Occipital lobe (tissue), 2 donors: ENCODE measurements around the gene LRRC47. TPM values are rescaled to one million over a fixed set of nuclear protein-coding genes. Genes with fewer than 3 reads are reported as not detected.
A peak's percentile ranks its signal among the peaks of the same experiment; 100 is the strongest.

Experiments
- DNase-seq: peaks from one replicate; lab custom pipeline; 2025; lab: John Stamatoyannopoulos, UW
- total RNA-seq: library from RNA; depleted of rRNA; stranded (reverse); fragments of >200 nt; gene quantifications from one replicate; pipeline ENCODE4 v1.2.3, GENCODE V29; 2014

Gene LRRC47
- total RNA-seq, 1 donor from 2014 or later, result 31.4 TPM

GRCh38 chr1:3772715-3773571, 23.4 kb downstream of the LRRC47 start, which contains the start of gene SMIM1:
TSS of gene SMIM1 (plus strand) at chr1:3772749. CDS start at chr1:3775374, 2,625 bp downstream.
- DNase-seq, result no peak

DNA sequence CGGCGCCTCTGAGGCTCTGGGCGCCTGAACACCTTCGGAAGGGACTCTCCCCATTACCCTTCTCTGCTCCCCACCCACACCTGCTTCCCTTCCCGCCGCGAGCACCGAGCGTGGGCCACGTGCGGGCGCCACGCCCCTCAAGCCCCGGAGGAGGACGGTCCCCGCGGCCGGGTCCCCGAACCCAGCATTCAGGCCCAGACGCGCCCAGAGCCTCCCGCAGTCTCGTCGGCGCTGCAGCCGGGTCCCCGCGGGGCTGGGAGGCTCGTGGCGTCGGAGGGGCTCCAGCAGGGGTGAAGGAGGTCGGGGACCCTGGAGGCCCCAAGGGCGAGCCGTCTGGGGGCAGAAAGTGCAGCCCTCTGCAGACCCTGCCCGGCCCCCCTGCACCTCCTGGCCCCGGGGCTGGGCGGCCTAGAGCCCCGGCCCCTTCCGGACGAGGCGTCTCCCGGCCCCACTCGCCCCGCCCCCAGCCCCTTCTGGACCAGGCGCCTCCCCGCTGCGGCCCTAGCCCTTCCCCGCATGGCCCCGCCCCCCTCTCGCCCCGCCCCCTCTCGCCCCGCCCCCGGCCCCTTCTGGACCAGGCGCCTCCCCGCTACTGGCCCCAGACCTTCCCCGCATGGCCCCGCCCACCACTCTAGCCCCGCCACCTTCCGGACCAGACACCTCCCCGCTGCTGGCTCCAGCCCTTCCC, 24.1 kb downstream of the LRRC47 start:
- peak; percentile 56 for DNase-seq

DNA sequence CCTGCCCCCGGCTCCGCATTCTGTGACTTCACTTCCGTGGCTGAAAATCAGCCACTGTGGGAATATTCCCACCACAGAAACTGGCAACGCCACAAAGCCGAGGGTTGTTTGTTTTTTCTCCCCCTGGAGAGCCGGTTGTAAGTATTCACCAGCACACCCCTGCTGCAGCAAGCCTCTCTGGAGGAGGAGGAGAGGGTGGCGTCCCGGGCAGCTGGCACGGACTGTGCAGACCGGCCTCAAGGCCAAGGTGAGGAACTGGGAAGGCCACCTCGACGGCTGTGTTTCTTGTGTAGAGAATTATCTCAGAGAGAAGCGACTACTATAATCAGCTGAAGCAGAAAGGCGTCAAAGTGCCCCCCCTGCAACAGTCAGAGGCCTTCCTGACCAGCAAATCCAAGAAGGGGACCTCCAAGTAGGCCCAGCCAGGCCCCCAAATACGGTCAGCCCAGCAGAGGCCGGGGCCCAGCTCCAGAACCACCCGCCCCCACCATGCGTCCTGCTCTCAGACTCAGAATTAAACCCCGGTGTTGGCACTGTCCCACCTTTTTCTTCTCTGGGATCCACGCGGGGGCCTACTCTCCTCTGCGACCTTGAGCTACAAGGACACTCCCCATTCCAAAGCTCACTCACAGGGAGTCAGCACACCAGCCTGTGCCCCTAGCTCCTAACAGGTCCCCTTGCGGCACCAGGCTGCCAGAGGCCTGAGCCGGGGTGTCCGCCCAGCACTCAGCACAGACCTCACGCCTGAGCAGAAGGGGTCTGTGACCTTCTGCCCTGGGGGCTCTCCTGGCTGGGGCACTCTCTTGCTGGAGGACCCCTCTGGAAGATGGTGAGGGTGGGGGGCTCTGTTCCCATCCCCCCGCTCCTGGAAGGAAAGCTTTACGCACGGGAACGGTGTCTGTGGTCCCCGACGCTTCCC, 24.9 kb downstream of the LRRC47 start:
- DNase-seq, result no peak

DNA sequence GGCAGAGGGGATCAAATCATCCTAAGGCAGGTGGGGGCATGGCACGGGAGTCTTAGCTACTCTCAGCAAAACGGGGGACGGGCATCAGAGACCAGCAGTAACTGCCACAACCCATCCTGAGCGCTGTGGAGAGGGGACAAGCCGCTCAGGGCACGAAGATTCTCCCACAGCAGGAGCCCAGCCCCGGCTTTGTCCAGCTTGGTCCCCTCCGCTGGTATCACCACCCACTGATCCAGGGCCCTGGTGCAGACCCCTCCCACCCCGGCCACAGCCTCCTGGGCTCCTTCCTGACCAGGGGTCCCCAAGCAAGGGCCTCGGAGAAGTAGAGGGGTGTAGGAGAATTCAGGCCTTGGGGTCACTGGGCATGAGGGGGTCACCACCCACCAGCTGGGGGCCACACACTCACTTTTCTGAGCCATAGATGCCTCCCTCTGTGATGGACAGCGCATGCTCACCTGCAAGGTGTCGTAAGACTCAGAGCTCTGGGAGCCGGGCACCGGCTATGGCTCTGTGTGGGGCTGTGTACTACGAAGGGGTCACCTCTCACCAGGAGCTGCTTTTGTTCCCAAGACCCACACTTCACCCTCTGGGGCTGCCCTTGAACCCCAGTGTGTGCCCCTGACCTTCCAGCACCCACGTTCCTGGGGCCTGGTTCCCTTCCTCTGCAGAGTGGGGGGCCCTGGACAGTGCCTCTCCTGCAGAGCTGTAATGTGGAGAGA, 26.1 kb downstream of the LRRC47 start:
- no peak for DNase-seq

- DNase-seq, result no peak
Measured at GRCh38 chr1:3768811-3769390, 27.4 kb downstream of the LRRC47 start.

DNA sequence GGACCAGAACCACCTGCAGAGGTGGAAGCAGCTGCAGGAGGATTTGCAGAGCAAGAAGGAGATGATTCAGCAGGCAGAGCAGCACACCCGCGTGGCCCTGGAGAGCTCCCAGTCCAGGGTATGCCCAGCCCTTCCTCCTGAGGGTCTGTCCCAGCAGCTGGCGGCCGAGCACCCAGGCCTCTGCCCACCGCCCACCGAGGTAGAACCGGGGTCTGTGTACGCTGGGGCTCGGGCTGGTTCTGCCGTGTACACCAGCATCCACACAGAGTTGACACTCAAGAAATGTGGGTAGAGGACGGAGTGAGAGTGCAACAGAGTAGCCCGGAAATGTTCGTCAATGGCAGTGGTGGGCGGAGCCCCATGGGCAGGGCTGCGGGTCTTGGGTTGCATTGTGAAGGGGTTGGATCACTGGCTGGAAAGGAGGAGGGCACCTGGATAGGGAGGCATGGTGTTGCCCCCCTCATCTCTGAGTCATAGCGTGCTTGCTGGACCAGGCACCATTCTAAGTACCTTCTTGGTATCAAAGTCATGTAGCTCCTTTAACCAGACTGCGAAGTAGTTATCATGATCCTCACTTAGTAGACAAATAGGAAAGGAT, 28.9 kb downstream of the LRRC47 start:
- no peak for DNase-seq

DNA sequence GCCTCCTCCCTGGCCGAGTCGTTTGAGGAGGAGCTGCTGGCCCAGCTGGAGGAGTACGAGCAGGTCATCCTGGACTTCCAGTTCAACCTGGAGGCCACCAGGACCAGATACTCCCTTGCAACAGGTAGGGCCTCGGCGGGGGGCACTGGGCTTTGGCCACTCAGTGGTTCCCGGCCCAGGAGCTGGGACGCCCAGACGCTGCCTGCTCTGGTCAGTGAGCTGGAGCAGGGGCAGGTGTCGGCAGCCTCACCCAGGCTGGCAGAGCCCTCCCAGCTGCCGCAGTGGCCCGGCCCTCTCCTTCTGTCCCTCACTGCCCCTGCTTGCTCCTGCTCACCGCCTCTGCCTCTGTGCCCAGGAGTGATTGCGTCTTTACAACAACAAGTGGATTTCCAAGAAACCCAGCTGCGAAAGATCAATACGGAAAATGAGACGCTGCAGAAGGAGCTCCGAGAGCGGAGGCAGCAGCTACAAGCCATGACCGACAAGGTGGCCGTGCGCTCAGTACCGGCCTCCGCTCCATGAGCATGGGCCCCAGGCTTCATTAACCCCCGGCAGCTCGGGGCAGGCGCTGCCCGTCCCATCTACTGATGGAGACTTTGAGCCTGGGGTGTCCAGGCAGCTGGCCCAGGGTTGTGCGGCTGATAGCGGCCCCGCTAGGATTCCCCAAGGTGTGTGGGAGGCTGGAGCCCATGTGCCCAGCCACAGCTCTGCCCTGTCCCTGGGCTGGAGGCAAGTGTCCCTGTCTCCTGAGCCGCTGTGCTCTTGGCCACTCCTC, 32.8 kb downstream of the LRRC47 start:
- no peak for DNase-seq

GRCh38 chr1:3762873-3763228, 33.4 kb downstream of the LRRC47 start:
- no peak for DNase-seq

DNA sequence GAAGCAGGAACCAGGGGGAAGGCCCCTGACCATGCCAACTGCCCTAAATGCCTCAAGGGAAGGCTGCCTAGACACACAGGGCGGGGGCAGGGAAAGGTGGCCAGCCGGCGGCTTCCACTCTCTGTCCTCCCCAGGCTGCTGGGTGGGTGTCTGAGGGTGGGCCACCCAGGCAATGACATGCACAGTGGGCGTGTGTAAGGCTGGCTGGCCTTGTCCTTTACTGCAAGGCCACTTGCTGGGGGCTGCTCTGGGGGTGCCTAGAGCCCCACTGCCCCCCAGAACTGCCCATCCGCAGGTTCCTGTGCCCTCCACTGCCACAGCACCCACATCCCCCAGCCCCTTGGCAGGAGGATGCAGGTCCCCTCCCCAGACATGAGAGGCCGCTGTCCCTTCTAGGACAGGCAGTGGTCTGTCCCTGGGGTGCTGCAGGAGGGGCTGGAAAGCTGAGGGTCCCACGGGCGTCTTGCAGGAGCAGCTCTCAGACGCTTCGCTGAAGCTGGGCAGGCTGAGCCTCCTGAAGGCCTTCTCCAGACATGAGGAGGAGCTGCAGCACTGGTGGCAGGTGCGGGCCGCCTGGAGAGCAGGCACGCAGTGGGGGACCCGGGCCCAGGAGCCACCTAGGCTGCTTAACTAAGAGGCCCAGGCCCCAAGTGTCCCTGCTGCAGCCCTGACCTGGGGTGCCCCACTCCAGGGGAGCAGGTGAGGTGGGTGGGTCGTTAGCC, 34.0 kb downstream of the LRRC47 start:
- no peak for DNase-seq

DNA sequence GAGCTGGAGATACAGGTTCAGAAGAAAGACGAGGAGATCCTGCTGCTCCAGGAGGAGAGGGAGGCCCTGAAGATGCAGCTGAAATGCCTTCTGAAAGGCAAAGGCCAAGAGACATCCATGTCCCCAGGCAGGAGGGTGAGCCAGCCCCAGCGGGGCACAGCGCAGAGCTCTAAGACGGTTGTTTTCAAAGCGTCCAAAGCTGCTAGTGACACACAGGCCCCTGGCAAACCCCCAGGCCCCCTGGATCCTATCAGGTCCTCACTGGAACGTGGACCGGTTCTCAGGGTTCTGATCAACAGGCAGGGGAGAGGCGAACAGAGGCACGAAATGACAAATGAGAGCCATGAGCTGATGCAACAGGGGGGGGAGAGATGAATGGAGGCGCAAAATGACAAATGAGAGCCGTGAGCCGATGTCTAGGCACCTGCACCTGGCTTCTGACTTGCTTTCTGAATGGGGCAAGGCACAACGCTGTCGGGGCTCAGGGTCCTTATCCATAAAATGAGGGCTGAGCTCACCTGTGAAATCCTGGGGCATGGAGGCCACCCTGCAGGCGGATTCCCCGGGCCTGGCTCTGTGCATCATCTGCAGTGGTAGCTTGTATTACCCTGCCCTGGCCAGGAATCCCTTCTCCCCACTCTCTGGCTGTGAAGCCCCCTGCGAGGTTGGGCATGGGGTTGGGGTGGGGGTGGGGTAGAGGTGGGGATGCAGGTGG, 34.8 kb downstream of the LRRC47 start:
- DNase-seq, result no peak

DNA sequence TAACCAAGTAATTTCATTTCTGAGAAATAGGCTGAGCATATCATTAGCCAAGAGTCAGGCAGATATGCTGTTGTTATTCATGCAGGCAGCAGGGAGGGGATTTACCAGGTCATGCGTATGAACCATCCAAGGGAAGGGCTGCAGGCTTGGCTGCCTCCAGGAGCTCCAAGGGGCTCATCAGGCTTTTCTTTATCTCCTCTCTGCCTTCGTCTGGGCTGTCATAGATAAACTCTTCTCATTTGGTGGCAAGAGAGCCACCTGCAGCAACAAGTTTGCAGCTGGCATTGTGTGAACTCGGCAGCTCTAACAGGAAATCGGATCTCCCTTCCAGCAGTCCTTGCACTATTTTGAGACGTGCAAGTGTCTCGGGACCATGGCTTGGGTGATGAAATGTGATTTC, 36.5 kb downstream of the LRRC47 start:
- DNase-seq, result no peak

GRCh38 chr1:3759164-3759563, 37.1 kb downstream of the LRRC47 start:
- no peak for DNase-seq

DNA sequence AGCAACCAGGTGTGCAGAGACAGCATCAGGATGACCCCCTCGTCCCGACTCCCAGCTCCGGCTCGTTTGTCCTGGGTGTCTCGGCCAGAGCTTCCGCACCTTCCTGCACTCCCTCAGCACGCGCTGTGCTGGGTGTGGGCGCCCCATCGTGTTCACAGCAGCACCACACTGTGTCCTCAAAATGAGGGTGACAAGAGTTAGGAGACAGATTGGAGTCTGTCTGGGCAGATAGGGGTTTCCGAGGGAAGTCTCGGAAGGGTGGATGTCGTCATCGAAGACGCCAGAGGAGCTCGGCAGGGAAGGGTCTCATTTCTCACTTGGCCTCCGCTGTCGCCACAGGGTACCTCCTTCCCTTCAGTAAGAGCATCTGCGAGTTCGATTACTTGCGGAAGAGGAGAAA, 39.9 kb downstream of the LRRC47 start:
- DNase-seq, result no peak

DNA sequence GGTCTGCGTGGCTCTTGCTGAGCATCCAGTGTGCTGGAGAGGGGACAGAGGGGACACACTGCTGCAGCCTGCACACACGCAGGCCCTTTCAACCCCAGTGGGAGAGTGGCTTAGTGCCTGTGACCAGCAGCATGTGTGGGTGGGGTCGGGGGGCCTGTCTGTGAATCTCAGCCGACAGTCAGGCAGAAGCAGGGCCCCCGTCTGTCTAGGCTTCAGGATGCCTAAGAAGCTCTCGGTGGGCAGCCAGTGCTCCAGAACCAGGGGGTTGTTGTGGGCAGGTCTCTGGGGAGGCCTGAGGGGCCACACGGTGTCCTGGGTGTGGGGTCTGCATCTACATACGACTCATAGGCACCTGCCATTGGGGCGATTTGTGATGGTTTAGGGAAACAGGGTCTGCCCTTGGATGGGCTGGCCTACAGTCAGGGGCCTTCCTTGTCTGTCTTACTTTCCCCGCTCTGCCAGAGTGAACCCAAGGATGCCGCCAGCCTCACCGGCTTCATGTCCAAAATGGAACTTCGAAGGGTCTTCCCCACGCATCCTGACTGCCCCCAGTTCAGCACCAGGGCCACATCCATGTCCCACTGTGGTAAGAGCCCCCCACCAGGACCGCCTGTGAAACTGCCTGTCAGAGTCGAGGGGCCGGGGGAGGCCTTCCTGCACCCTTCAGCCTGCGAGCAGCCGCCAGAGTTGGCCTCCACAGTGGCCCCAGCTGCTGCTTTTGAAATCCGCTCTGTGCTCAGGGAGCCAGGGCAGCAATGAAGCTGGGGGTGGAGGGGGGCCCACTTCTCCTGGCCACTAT, 42.4 kb downstream of the LRRC47 start:
- no peak for DNase-seq

DNA sequence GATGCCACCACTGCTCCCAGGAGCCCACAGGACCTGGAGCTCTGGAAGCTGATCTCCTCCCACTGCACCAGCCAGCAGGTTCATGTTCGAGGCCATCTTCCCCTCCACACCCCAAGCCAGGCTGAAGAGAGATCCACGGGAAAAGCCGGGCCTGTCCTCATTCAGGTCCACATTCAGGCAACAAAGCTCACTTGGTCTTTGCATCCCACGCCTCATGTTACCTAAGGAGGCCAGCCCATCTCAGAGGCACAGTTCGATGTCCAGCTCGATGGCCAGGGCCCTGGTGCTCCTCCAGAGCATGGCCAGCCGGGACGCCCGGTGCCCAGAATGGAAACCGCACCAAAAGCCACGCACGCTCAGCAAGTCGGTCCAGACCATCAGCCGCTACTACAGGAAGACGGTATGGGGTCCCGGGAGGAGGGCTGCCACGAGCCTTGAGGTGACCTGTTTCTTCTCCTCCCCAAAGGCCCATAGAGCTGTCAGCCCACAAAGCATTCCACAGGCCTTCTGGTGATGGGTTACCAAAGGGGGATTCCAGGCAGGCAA, 43.8 kb downstream of the LRRC47 start, which contains the start of gene CCDC27:
TSS of gene CCDC27 (plus strand) at position 51 of the 546 bp plus-strand sequence. CDS start at position 83, 32 bp downstream.
- DNase-seq, result no peak

DNA sequence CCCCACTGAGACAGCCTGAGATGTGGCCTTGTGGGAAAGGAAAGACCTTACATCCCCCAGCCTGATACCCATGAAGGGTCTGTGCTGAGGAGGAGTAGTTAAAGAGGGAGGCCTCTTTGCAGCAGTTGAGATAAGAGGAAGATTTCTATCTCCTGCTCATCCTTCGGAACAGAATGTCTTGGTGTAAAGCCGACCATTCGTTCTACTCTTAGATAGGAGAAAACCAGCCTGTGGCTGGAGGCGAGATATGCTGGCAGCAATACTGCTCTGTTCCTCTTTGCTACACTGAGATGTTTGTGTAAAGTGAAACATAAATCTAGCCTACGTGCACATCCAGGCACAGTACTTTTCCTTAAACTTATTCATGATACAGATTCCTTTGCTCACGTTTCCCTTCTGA, 45.6 kb downstream of the LRRC47 start:
- no peak for DNase-seq

DNA sequence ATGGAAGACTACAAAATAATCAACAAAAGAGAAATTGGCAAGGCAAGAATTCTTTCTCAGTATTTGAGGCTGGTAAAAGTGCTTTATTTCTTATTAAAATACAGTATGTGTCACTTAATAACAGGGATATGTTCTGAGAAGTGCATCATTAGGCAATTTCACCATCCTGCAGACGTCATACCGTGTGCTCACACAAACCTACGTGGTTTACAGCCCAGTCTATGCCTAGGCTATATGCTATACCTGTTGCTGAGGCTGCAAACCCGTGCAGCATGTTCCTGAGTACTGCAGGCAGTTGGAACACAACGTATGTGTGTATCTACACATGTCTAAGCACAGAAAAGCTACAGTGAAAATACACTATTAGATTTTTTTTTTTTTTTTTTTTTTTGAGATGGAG, 46.8 kb downstream of the LRRC47 start:
- DNase-seq, result no peak
